Activated CD4-positive, alpha-beta memory T cell treated with anti-CD3 and anti-CD28 coated beads for 36 hours (primary cell): Measurements from ENCODE around the gene ICA1L. TPM values are rescaled to one million over a fixed set of nuclear protein-coding genes. Genes with fewer than 3 reads are reported as not detected.
A peak's percentile ranks its signal among the peaks of the same experiment; 100 is the strongest.

Experiments
- CTCF ChIA-PET: fragments of 350-600 bp; sonication (Branson Sonifier 250); formaldehyde crosslinking; loops from one replicate; lab custom pipeline; 2021; ENCODE audit warnings: antibody characterized with exemption, inconsistent platforms; lab: Charles Lee
- POLR2A ChIA-PET: fragments of 350-600 bp; sonication (Branson Sonifier 250); formaldehyde crosslinking; loops from one replicate; lab custom pipeline; 2021; ENCODE audit warnings: antibody characterized with exemption; lab: Charles Lee
- DNase-seq: peaks from one replicate; pipeline ENCODE4 v3.0.0-alpha.2; 2020
- H3K27ac Mint-ChIP-seq: one replicate; pipeline ENCODE4 v1.8.0; 2021; ENCODE audit warnings: mixed read lengths
- H3K27me3 Mint-ChIP-seq: one replicate; pipeline ENCODE4 v1.8.0; 2021; ENCODE audit warnings: mixed read lengths
- H3K36me3 Mint-ChIP-seq: one replicate; pipeline ENCODE4 v1.8.0; 2021; ENCODE audit warnings: mixed read lengths
- H3K4me1 Mint-ChIP-seq: one replicate; pipeline ENCODE4 v1.8.0; 2021; ENCODE audit warnings: low read depth, mixed read lengths
- H3K4me3 Mint-ChIP-seq: one replicate; pipeline ENCODE4 v1.8.0; 2021; ENCODE audit warnings: mild to moderate bottlenecking, mixed read lengths
- H3K9me3 Mint-ChIP-seq: one replicate; pipeline ENCODE4 v1.8.0; 2021; ENCODE audit warnings: mixed read lengths
- intact Hi-C: fragments of 100-400 bp; cut with micrococcal nuclease; formaldehyde crosslinking; loops from one replicate; pipeline ENCODE4 v1.15.1; 2023
- total RNA-seq, 2 experiments: library from RNA; stranded (reverse); gene quantifications; one replicate each; pipeline ENCODE4 v1.2.3, GENCODE V29; 2021

ICA1L gene
- total RNA-seq, 2 experiments from 2014 or later = 5.8 to 6.0 TPM

DNA sequence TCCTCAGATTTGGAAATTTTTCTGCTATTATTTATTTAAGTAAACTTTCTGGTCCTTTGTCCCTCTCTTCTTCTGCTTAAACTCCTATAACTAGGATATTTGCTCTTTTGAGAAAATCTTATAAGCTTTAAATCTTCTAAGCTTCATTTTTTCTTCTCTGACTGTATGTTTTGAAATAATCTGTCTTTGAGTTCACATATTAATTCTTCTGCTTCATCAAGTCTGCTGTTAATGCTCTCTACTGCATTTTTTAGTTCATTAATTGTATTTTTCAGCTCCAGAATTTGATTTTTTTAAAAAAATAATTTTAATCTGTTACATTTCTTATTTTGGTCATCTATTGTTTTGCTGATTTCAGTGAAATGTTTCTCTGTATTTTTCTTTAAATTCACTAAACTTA lies 28.9 kb downstream of the ICA1L start:
- Mint-ChIP-seq H3K27me3 (no peaks in the 10 kb centered on the region), H3K36me3 (no peaks in the 10 kb centered on the region), H3K4me3 (no peak overlapping the region), H3K9me3 (peaks cover 16% of the 10 kb centered on the region), H3K4me1 (no peaks in the 10 kb centered on the region), H3K27ac (no peak overlapping the region)
- intact Hi-C loops = no loop called here
- DNase-seq = no peak
- CTCF ChIA-PET = interaction anchor here (0.6 to 1.6 kb wide), 2 partner anchors 254 to 448 kb away, joined by 3 to 6 read pairs; no protein-coding TSS in a partner anchor
- POLR2A ChIA-PET = no interaction called here

DNA sequence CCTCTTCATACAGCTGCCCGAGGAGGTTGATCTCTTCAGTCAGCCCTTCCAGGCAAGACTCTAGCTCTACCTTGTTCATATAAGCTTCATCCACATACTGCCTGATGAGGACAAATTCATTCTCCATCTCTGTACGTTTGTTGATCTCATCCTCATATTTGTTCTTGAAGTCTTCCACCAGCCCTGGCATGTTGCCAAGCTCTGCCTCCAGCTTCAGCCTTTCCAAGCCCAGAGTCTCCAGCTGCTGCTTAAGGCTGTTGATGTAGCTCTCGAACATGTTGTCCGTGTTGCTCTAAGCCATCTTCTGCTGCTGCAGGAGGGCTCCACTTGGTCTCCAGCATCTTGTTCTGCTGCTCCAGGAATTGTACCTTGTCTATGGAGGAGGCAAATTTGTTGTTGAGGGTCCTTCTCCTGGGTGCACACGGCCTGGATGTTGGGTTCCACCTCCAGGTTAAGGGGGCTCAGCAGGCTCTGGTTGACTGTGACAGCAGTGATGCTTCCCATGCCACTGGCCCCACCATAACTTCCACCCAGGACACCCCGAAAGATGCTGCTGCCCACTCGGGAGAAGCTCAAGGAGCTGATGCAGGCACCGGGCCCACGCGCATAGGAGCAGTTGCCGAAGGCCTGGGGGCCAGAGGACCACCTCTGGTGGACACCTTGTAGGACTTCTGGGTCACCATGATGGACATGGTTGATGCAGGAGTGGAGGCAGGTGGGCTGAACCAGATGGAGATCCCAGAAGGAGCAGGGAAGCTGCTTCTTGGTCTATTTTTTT lies 30.3 kb downstream of the ICA1L start:
- ChIA-PET POLR2A (no interaction called here), CTCF (no interaction called here)
- Mint-ChIP-seq H3K9me3 (peaks cover 14% of the 10 kb centered on the region), H3K27ac (no peak overlapping the region), H3K36me3 (no peaks in the 10 kb centered on the region), H3K4me3 (no peak overlapping the region), H3K4me1 (no peaks in the 10 kb centered on the region), H3K27me3 (no peaks in the 10 kb centered on the region)
- intact Hi-C loops = no loop called here
- no peak for DNase-seq

DNA sequence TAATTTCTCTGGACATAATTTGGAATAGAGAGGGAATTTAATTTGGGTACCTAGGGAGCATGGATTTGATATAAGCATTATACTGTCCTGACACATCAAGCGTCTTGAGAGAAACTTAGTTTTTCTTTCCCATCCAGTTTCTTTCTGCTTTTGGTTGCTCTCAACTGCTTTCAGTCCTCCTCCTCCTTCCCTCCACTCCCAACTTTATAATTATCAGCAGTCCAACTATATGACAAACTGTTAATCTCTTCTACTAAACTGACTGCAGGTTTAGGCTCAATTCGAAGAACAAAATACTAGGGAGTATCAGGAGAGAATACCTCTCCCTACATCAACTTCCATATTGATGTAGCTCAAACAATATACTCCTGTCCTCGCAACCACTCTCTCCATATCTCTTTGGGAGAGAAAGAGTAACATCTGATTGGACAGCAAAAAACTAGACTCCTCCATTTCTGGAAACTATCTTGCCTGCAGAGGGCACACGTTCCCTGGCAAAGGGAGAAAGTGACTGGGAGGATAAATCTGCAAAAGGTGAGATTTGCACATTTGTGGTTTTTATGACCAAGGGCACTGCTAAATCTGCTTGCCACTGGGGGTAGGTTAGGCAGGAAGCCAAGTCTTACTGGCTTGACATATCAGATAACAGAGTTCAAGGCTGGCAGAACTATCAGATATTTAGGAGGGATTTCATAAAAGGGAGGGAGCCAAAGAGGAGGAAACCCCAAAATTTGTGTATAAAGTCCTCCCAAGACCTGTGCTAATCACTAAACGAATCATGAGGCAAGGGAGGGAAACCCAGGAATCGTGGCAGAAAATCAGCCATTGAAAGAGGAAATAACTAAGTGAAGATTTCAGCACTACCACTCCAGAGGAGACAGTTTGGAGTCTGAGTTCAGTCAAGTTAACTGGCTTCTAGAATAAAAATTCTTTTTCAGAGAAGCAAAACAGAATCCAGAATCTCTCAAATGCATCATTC lies 40.0 kb downstream of the ICA1L start:
- CTCF ChIA-PET = interaction anchor here (0.8 to 1.5 kb wide), 2 partner anchors 39 to 324 kb away, joined by 3 to 5 read pairs; partner anchors contain the start of gene ICA1L
- POLR2A ChIA-PET = no interaction called here
- DNase-seq = peak; percentile 70
- H3K36me3 Mint-ChIP-seq = no peaks in the 10 kb centered on the region
- no peaks in the 10 kb centered on the region for H3K9me3 Mint-ChIP-seq
- no peak overlapping the region for H3K27ac Mint-ChIP-seq
- H3K4me1 Mint-ChIP-seq = peaks cover 15% of the 10 kb centered on the region
- no peaks in the 10 kb centered on the region for H3K27me3 Mint-ChIP-seq
- no peak overlapping the region for H3K4me3 Mint-ChIP-seq
- intact Hi-C loops = loop anchor here (1.0 kb wide), 3 partner anchors 40 to 984 kb away; partner anchors contain the start of gene ICA1L

DNA sequence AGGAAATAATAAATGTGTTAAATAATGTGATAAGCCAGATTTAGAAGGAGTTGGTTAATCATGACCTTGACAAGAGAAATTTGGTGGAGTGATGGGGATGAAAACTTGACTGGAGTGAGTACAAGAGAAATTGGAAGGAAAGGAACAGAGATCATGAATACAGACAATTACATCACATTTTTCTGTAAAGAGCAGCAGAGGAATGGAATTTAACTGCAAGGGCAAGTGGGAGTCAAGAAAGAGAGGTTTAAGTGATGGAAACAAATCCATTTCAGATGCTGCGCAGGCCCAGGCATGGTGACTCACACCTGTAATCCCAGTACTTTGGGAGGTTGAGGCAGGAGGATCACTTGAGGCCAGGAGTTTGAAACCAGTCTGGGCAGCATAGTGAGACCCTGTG lies 46.7 kb downstream of the ICA1L start:
- Mint-ChIP-seq H3K36me3 (no peaks in the 10 kb centered on the region), H3K4me3 (no peak overlapping the region), H3K9me3 (no peaks in the 10 kb centered on the region), H3K27me3 (no peaks in the 10 kb centered on the region), H3K4me1 (no peaks in the 10 kb centered on the region), H3K27ac (no peak overlapping the region)
- no peak for DNase-seq
- ChIA-PET CTCF (no interaction called here), POLR2A (no interaction called here)
- intact Hi-C loops = no loop called here

DNA sequence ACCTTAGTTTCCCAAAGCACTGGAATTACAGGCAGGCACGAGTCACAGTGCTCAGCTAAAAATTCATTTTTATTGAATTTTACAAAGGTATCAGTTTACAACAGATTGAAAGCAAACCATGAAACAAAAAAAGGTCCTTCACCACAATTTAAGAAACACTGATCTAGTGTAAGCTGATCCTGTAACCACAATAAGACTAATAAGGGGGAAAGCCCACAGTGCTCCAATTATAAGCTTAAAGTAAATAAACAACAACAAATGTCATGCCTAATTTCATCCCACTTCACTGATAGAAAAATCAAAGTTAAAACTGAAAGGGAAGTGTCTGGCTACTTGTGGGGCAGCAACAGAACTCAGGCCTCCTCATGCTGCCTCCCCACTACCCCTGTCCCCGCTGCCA lies 49.2 kb downstream of the ICA1L start:
- DNase-seq = no peak
- Mint-ChIP-seq H3K27ac (no peak overlapping the region), H3K9me3 (no peaks in the 10 kb centered on the region), H3K27me3 (no peaks in the 10 kb centered on the region), H3K4me3 (no peak overlapping the region), H3K4me1 (no peaks in the 10 kb centered on the region), H3K36me3 (no peaks in the 10 kb centered on the region)
- intact Hi-C loops = no loop called here
- CTCF ChIA-PET = no interaction called here
- POLR2A ChIA-PET = no interaction called here

DNA sequence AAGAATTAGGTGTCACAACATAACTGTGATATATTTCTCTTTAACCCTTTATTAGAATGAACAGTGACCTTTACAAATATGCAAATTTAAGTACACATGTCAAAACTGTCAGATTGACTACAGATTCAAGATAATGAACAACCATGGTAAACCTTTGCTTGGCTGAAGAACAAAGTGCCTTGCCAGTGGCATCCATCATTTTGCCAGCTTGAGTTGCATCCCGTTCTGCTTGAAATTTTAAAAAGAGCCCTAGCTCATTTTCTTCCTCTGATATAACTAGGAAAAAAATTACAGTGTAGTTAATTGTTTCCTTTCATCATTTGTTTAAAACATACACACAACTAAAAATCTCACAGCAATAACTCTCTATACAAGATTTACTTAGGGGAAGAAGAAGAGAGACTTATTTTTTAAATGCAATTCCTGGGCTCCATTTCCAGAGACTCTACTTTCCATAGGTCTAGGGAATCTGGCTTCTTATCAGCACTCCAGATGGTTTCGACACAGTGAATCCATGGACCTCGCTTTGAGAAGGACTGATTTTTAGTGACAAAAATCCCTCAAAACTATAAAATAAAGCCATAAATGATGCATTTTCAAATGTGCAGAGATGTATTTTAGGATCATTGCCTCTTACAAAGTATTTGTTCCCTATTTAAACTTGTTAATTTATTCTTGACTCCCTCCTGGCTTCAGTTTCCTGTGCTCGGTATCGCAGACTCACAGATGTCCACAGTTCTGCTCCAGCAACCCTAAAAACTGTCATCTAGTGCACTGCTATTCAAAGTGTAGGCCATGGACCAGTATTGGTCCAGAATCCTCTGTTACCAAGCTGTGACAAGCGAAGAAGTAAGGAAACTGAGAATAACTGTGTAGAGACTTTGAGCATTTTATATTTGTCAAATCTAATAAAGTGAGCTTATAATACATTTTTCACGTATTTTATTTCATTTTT lies 50.1 kb downstream of the ICA1L start:
- no peaks in the 10 kb centered on the region for H3K36me3 Mint-ChIP-seq
- no peak for DNase-seq
- H3K9me3 Mint-ChIP-seq = no peaks in the 10 kb centered on the region
- H3K27ac Mint-ChIP-seq = no peak overlapping the region
- H3K27me3 Mint-ChIP-seq = no peaks in the 10 kb centered on the region
- ChIA-PET CTCF (no interaction called here), POLR2A (no interaction called here)
- no peak overlapping the region for H3K4me3 Mint-ChIP-seq
- intact Hi-C loops = no loop called here
- H3K4me1 Mint-ChIP-seq = no peaks in the 10 kb centered on the region

DNA sequence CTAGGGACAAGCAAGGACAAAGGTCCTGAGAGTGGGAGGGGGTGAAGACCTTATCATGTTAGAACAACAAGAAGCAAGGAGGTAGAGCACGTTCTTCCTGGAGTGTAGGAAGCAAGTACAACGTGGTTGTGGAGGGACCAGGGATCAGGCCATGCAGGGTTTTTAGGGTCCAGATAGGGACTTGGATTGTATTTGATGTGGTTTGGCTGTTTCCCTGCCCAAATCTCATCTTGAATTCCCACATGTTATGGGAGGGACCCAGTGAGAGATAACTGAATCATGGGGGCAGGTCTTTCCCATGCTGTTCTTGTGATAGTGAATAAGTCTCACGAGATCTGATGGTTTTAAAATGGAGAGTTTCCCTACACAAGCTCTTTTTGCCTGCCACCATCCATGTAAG lies 53.2 kb downstream of the ICA1L start:
- no peak overlapping the region for H3K27ac Mint-ChIP-seq
- ChIA-PET CTCF (no interaction called here), POLR2A (no interaction called here)
- peaks cover 2% of the 10 kb centered on the region for H3K36me3 Mint-ChIP-seq
- DNase-seq = no peak
- H3K9me3 Mint-ChIP-seq = peaks cover 4% of the 10 kb centered on the region
- no peaks in the 10 kb centered on the region for H3K4me1 Mint-ChIP-seq
- H3K4me3 Mint-ChIP-seq = no peak overlapping the region
- no peaks in the 10 kb centered on the region for H3K27me3 Mint-ChIP-seq
- intact Hi-C loops = no loop called here

DNA sequence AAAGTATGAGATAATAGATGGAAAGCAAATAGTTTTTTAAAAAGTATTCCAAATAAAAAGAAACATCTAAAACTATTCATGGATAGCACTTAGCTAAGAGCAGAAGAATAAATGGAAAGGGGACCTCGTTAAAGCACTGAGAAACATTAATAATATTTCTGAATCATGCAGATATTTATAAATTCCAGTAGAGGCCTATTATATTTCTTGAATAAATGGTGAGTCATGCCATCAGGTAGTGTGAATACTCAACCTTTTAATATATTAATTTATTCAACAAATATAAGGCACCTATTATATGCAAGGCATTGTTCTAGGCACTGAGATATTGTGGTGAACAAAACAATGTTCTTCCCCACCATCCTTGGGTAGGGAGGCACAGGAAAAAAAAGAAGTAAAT lies 53.8 kb downstream of the ICA1L start:
- no peaks in the 10 kb centered on the region for H3K4me1 Mint-ChIP-seq
- POLR2A ChIA-PET = no interaction called here
- H3K36me3 Mint-ChIP-seq = peaks cover 2% of the 10 kb centered on the region
- CTCF ChIA-PET = no interaction called here
- H3K9me3 Mint-ChIP-seq = peaks cover 4% of the 10 kb centered on the region
- no peak overlapping the region for H3K27ac Mint-ChIP-seq
- intact Hi-C loops = no loop called here
- H3K4me3 Mint-ChIP-seq = no peak overlapping the region
- no peaks in the 10 kb centered on the region for H3K27me3 Mint-ChIP-seq
- no peak for DNase-seq

DNA sequence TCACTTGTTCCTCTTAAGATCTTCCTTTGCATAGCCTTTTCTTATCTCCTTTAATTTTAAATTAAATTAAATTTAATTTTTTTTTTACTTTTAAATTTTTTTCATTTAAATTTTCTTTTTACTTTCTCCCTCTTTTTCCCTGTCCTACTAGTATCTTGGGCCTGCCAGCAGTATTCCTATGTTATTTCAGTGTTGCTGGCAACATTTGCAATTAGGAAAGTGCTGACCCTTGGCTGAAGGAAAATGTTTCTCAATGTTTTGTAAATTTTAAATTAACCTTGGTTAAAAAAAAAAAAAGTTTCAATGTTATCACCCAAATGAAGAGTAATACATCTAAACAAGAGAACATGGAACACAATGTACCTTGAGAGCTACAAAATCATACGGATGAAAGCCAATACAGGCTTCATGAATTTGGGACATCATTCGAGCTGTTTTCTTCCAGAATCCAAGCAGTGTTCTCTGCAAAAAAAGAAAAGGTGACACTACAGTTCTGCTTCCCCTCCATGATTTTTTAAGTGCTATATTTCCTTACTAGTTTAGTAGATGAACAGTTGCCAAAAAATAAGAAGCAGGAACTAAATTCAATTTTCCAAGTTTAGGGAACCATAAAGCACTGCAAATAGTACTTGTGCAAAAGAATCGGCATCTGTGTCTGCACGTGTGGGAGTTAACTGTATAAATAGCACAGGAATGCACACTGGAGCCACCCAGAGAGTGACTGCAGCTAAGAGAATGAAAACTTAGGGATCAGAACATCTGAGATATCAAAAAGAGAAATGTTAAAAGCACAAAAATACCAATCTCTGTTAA lies 55.8 kb downstream of the ICA1L start:
- peaks cover 7% of the 10 kb centered on the region for H3K36me3 Mint-ChIP-seq
- POLR2A ChIA-PET = no interaction called here

DNA sequence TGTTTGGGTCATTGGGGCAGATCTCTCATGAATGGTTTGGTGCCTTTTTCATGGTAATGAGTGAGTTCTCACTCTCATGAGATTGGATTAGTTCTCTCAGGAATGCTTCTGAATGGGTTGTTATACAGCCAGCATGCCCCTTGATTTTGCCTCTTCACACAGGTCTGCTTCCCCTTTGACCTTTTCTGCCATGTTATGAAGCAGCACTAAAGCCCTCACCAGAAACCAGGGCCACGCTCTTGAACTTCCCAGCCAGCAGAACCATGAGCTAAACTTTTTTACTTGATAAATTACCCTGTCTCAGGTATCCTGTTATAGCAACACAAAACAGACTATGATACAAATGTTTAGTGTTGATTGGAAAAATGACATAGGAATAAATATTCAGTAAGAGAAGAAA lies 57.3 kb downstream of the ICA1L start:
- no peak for DNase-seq
- intact Hi-C loops = no loop called here
- CTCF ChIA-PET = interaction anchor here (1.0 kb wide), 1 partner anchor 226 kb away, joined by 3 read pairs; no protein-coding TSS in a partner anchor
- POLR2A ChIA-PET = no interaction called here
- Mint-ChIP-seq H3K36me3 (peaks cover 12% of the 10 kb centered on the region), H3K27me3 (no peaks in the 10 kb centered on the region), H3K4me1 (no peaks in the 10 kb centered on the region), H3K9me3 (peaks cover 15% of the 10 kb centered on the region), H3K27ac (no peak overlapping the region), H3K4me3 (no peak overlapping the region)

More for the DNA sequence above, 55.8 kb downstream of the ICA1L start:
- intact Hi-C loops = no loop called here
- no peak overlapping the region for H3K27ac Mint-ChIP-seq
- no peak for DNase-seq
- peaks cover 8% of the 10 kb centered on the region for H3K9me3 Mint-ChIP-seq
- H3K4me3 Mint-ChIP-seq = no peak overlapping the region
- no peaks in the 10 kb centered on the region for H3K27me3 Mint-ChIP-seq
- H3K4me1 Mint-ChIP-seq = no peaks in the 10 kb centered on the region
- CTCF ChIA-PET = interaction anchor here (0.5 to 1.3 kb wide), 3 partner anchors 68 to 227 kb away, joined by 3 to 4 read pairs (median 3); no protein-coding TSS in a partner anchor

DNA sequence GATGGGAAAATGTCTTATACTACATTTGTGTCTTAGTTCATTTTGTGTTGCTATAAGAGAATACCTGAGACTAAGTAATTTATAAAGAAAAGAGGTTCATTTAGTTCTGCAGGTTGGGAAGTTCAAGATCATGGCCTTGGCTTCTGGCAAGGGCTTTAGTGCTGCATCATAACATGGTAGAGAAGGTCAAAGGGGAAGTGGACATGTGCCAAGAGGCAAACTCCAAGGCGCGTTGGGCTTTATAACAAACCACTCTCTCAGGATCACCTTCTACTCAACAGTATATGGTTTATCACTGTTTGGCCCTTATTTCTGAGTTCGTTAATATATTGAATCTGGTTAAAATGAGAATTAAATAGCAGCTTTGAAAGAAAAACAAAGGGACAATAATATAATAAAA lies 58.2 kb downstream of the ICA1L start:
- Mint-ChIP-seq H3K4me3 (no peak overlapping the region), H3K27ac (no peak overlapping the region), H3K4me1 (no peaks in the 10 kb centered on the region), H3K9me3 (peaks cover 15% of the 10 kb centered on the region), H3K36me3 (peaks cover 17% of the 10 kb centered on the region), H3K27me3 (no peaks in the 10 kb centered on the region)
- ChIA-PET CTCF (no interaction called here), POLR2A (no interaction called here)
- DNase-seq = no peak
- intact Hi-C loops = no loop called here
